Erythroblast (primary cell): ENCODE results near the gene HEY2.

Experiments
- GATA1 ChIP-seq: IDR thresholded peaks from 2 replicates; pipeline ENCODE4 v1.6.1; 2011; ENCODE audit warnings: low read depth, mild to moderate bottlenecking, control low read depth, low read length, moderate library complexity
- POLR2A ChIP-seq: IDR thresholded peaks from 2 replicates; pipeline ENCODE4 v1.6.1; 2011; ENCODE audit warnings: mild to moderate bottlenecking, low read length

DNA sequence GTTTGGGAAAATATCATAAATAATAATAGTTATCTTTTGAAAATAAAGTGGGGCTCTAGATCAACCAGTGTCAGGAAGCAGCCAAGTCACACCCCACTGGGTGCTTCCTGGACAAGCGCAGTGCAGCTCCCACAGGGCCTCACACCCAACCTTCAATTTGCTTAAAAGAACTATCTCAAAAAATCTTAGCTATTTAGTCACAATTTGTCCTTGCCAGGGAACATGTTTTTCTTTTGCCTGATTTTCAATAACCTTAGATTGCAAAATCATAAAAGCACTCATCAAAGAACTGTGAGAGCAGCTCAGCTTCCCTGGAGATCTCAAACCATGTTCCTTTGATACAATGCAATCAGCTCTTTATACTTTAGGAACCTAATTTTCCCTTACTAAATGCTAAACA is 39.7 kb downstream of the HEY2 start:
- TF ChIP-seq POLR2A, result no peak
- no peak for TF ChIP-seq GATA1
